PFSK-1 (cell line): ENCODE measurements around the gene AOPEP.

Experiments used
- POLR2AphosphoS5 ChIP-seq: IDR thresholded peaks from 2 replicates; pipeline ENCODE4 v1.6.1; 2012; ENCODE audit warnings: low read depth, mild to moderate bottlenecking, control low read depth, low read length, moderate library complexity
- SIN3A ChIP-seq: IDR thresholded peaks from 2 replicates; pipeline ENCODE4 v1.6.1; 2012; ENCODE audit warnings: mild to moderate bottlenecking, low read length, moderate library complexity, borderline replicate concordance; ENCODE audit not compliant: insufficient read depth
- TAF1 ChIP-seq: IDR thresholded peaks from 2 replicates; pipeline ENCODE4 v1.6.1; 2012; ENCODE audit warnings: low read length, control low read depth, borderline replicate concordance; ENCODE audit not compliant: insufficient read depth
- TF ChIP-seq, protein P1 (sequence below), 2 experiments: IDR thresholded peaks; 2 replicates each; pipeline versions ENCODE4 v1.6.1 to v1.8.0; 2011 to 2012; ENCODE audit warnings: low read depth in 2 of 2, low read length in 2 of 2, control low read depth in 1 of 2, inconsistent platforms in 1 of 2, mild to moderate bottlenecking in 1 of 2, moderate library complexity in 1 of 2; ENCODE audit not compliant: insufficient read depth in 1 of 2

DNA sequence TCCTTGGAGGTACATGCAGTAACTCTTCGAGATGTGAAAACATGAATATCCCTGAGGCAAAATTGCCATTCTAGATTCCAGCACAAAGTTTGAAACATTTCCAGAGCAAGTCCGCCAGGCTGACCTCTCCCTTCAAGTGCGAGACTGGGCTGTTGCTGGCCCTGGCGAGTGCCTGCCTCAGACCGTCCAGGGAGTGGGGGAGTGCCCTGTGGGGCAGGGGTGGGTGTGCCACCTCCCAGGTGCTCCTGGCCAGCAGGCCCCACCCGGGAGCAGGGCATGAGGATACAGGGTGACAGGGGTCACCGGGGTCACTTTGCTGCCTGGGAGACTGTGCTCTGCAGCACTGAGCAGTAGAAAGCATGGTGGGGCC lies 199.9 kb downstream of the AOPEP start:
- TF ChIP-seq TAF1 (no peak), POLR2AphosphoS5 (no peak), SIN3A (no peak)
- TF ChIP-seq, protein P1, sequence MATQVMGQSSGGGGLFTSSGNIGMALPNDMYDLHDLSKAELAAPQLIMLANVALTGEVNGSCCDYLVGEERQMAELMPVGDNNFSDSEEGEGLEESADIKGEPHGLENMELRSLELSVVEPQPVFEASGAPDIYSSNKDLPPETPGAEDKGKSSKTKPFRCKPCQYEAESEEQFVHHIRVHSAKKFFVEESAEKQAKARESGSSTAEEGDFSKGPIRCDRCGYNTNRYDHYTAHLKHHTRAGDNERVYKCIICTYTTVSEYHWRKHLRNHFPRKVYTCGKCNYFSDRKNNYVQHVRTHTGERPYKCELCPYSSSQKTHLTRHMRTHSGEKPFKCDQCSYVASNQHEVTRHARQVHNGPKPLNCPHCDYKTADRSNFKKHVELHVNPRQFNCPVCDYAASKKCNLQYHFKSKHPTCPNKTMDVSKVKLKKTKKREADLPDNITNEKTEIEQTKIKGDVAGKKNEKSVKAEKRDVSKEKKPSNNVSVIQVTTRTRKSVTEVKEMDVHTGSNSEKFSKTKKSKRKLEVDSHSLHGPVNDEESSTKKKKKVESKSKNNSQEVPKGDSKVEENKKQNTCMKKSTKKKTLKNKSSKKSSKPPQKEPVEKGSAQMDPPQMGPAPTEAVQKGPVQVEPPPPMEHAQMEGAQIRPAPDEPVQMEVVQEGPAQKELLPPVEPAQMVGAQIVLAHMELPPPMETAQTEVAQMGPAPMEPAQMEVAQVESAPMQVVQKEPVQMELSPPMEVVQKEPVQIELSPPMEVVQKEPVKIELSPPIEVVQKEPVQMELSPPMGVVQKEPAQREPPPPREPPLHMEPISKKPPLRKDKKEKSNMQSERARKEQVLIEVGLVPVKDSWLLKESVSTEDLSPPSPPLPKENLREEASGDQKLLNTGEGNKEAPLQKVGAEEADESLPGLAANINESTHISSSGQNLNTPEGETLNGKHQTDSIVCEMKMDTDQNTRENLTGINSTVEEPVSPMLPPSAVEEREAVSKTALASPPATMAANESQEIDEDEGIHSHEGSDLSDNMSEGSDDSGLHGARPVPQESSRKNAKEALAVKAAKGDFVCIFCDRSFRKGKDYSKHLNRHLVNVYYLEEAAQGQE (IDR thresholded peaks at IDR 0.05; ENCODE audit: insufficient read depth in 1 of 2, low read depth in 2 of 2, low read length in 2 of 2): no peak
